Measurements from ENCODE around the gene UNC13D. TPM values are rescaled to one million over a fixed set of nuclear protein-coding genes. Genes with fewer than 3 reads are reported as not detected.

UNC13D gene
- total RNA-seq, 2 experiments from 2014 or later = 136 to 144 TPM

GRCh38 chr17:75819116-75819515 lies 25.1 kb downstream of the UNC13D start:
- DNase-seq (no peak), ATAC-seq (no peak)
- ChIA-PET POLR2A (interaction anchor here (1.4 kb wide), 1 partner anchor 44 kb away, joined by 11 read pairs; no protein-coding TSS in a partner anchor), CTCF (interaction anchor here (2.5 to 2.9 kb wide), 2 partner anchors 8 to 11 kb away, joined by 8 to 9 read pairs; no protein-coding TSS in a partner anchor)
- Mint-ChIP-seq H3K27me3 (no peaks in the 10 kb centered on the region), H3K36me3 (ENCODE audit: low read depth) (peaks cover 18% of the 10 kb centered on the region), H3K9me3 (no peaks in the 10 kb centered on the region), H3K27ac (no peak overlapping the region), H3K4me1 (ENCODE audit: low read depth) (peaks cover 17% of the 10 kb centered on the region), H3K4me3 (no peak overlapping the region)
- no peak for TF ChIP-seq CTCF (IDR thresholded peaks at IDR 0.05)
- intact Hi-C loops (cut with micrococcal nuclease) = no loop called here

- POLR2A ChIA-PET = interaction anchor here (1.4 kb wide), 1 partner anchor 43 kb away, joined by 11 read pairs; no protein-coding TSS in a partner anchor
Observed at GRCh38 chr17:75818326-75818885, 25.8 kb downstream of the UNC13D start.

GRCh38 chr17:75817571-75817970 lies 26.6 kb downstream of the UNC13D start:
- peaks cover 17% of the 10 kb centered on the region for H3K4me1 Mint-ChIP-seq (ENCODE audit: low read depth)
- H3K27ac Mint-ChIP-seq = no peak overlapping the region
- ATAC-seq (no peak), DNase-seq (no peak)
- CTCF ChIA-PET = interaction anchor here (2.9 kb wide), 1 partner anchor 9 kb away, joined by 9 read pairs; no protein-coding TSS in a partner anchor
- H3K36me3 Mint-ChIP-seq (ENCODE audit: low read depth) = peaks cover 18% of the 10 kb centered on the region
- H3K4me3 Mint-ChIP-seq = no peak overlapping the region
- intact Hi-C loops (cut with micrococcal nuclease) = no loop called here
- H3K9me3 Mint-ChIP-seq = no peaks in the 10 kb centered on the region
- POLR2A ChIA-PET = interaction anchor here (0.5 to 1.6 kb wide), 4 partner anchors 14 to 347 kb away, joined by 3 to 5 read pairs (median 4); no protein-coding TSS in a partner anchor
- no peaks in the 10 kb centered on the region for H3K27me3 Mint-ChIP-seq
- TF ChIP-seq CTCF (IDR thresholded peaks at IDR 0.05) = no peak

More at GRCh38 chr17:75818326-75818885, 25.8 kb downstream of the UNC13D start:
- DNase-seq (no peak), ATAC-seq (no peak)
- peaks cover 18% of the 10 kb centered on the region for H3K36me3 Mint-ChIP-seq (ENCODE audit: low read depth)
- no peak for TF ChIP-seq CTCF (IDR thresholded peaks at IDR 0.05)
- peaks cover 17% of the 10 kb centered on the region for H3K4me1 Mint-ChIP-seq (ENCODE audit: low read depth)
- H3K4me3 Mint-ChIP-seq = no peak overlapping the region
- no peaks in the 10 kb centered on the region for H3K9me3 Mint-ChIP-seq
- no peaks in the 10 kb centered on the region for H3K27me3 Mint-ChIP-seq
- CTCF ChIA-PET = interaction anchor here (2.5 to 2.9 kb wide), 2 partner anchors 9 to 12 kb away, joined by 8 to 9 read pairs; no protein-coding TSS in a partner anchor
- no peak overlapping the region for H3K27ac Mint-ChIP-seq
- intact Hi-C loops (cut with micrococcal nuclease) = no loop called here

- CTCF ChIA-PET = interaction anchor here (2.9 kb wide), 1 partner anchor 10 kb away, joined by 9 read pairs; no protein-coding TSS in a partner anchor
- H3K27ac Mint-ChIP-seq = no peak overlapping the region
- H3K4me1 Mint-ChIP-seq (ENCODE audit: low read depth) = peaks cover 9% of the 10 kb centered on the region
- H3K27me3 Mint-ChIP-seq = no peaks in the 10 kb centered on the region
- intact Hi-C loops (cut with micrococcal nuclease) = no loop called here
- TF ChIP-seq CTCF (IDR thresholded peaks at IDR 0.05) = no peak
- ATAC-seq (no peak), DNase-seq (no peak)
- peaks cover 18% of the 10 kb centered on the region for H3K36me3 Mint-ChIP-seq (ENCODE audit: low read depth)
- H3K4me3 Mint-ChIP-seq = no peak overlapping the region
- H3K9me3 Mint-ChIP-seq = no peaks in the 10 kb centered on the region
- POLR2A ChIA-PET = interaction anchor here (0.7 to 2.9 kb wide), 5 partner anchors 8 to 62 kb away, joined by 3 to 10 read pairs (median 4); partner anchors contain the start of gene WBP2
Observed at GRCh38 chr17:75816693-75817092, 27.5 kb downstream of the UNC13D start.

- DNase-seq (no peak), ATAC-seq (no peak)
- no peaks in the 10 kb centered on the region for H3K4me1 Mint-ChIP-seq (ENCODE audit: low read depth)
- ChIA-PET POLR2A (interaction anchor here (0.6 to 2.9 kb wide), 6 partner anchors 10 to 84 kb away, joined by 3 to 10 read pairs (median 3); partner anchors contain the start of genes UNK and WBP2), CTCF (interaction anchor here (1.1 to 1.7 kb wide), 4 partner anchors 11 to 32 kb away, joined by 4 to 5 read pairs (median 4); no protein-coding TSS in a partner anchor)
- no peak for TF ChIP-seq CTCF (IDR thresholded peaks at IDR 0.05)
- H3K9me3 Mint-ChIP-seq = no peaks in the 10 kb centered on the region
- H3K36me3 Mint-ChIP-seq (ENCODE audit: low read depth) = peaks cover 15% of the 10 kb centered on the region
- intact Hi-C loops (cut with micrococcal nuclease) = no loop called here
- H3K4me3 Mint-ChIP-seq = no peak overlapping the region
- H3K27me3 Mint-ChIP-seq = no peaks in the 10 kb centered on the region
- H3K27ac Mint-ChIP-seq = no peak overlapping the region
Observed at GRCh38 chr17:75815399-75815798, 28.8 kb downstream of the UNC13D start.
